Measurements from ENCODE around the gene TMEM9B.

The TMEM9B gene

GRCh38 chr11:8928981-8929615, 35.1 kb downstream of the TMEM9B start:
- DNase-seq = no peak

DNA sequence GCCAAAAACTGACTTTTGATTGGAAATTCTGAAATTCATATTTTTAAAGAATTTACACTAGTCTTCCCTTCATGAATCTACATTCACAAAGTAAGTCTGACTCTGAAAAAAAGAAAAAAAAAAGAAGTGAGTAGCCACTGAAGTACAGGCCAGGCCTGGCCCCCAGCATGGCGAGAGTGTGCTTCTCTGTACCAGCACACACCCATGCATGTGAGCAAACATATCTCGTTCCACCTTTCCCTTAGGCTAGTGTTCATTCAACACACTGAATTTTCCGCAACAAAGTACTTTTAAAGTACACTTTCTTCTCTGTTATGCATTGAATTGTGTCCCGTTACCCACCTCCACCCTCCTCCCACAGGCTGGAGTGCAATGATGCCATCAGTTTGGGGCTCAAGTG, 36.0 kb downstream of the TMEM9B start:
- no peak for DNase-seq

DNA sequence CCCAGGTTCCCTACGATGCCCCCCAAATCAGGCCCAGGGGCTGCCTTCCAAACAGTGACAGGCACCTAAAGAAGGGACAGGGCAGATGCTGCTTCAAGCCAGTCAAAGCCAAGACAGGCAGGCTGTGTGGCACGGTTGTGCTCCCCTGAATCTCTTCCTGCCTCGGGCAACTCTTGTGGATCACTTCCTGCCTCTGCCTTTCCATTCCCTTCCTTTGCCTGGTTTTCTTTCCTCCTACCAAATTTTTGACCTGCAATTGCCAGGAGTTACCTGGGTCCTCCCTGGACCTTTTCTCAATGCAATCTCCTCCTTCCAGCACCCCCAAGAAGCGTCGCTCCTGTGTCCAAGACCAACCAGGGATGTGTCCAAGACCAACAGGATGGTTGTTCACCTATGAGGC, 37.0 kb downstream of the TMEM9B start:
- DNase-seq = no peak

DNA sequence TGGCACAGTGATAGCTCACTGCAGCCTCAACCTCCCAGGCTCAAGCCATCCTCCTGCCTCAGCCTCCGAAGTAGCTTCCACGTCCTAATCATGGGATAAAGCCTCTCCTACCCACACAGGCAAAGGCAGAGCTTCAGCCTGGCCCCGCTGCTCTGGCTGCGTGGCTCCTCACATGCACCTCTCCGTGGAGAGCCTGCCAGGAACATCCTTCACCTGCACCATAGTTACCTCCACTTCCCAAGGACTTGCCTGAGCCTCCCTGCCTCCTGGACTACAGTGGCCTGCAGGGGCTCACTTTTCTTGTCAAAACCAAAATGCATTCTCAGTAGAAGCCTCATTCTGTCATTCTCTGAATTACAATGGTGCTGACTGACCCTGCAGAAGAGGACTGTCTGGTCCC, 38.0 kb downstream of the TMEM9B start:
- no peak for DNase-seq

DNA sequence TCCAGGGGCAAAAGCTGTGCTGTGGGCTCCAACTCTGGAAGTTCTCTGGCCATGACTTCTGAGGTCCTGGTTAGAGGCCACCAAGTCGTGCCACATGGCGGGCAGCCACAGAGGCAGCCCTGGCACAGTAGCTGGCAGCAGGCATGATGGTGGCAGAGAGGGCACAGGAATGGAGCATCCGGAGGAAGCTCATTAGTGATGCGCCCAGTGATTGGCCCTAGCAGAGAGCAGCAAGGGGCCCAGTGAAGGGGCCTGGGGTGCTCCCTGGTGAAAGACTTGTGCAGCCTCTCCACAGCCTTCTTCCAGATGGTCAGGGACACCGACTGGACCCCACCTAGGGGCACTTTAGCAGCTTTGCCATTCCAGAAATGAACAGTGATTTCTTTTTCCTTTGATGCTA, 38.5 kb downstream of the TMEM9B start:
- no peak for DNase-seq

DNA sequence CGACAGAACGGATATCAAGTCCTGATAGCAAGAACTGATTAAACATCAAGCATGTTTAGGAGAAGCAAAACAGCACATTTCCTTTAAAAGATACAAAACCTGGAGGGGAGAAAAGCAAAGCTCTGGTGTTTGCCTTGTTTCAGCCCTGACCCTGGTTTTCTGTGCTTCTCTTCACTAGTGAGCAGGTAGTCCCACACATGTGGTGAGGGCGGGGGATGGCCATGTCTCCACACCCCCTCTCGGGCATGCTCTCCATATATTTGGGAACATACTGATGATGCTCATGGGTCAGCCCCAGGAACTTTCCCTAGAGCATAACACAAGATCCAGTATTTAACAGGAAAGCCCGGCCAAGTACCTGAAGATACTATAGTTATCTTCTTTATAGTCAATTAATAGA, 41.6 kb downstream of the TMEM9B start:
- DNase-seq = no peak

- DNase-seq = no peak
Observed at GRCh38 chr11:8917157-8917825, 47.0 kb downstream of the TMEM9B start.

DNA sequence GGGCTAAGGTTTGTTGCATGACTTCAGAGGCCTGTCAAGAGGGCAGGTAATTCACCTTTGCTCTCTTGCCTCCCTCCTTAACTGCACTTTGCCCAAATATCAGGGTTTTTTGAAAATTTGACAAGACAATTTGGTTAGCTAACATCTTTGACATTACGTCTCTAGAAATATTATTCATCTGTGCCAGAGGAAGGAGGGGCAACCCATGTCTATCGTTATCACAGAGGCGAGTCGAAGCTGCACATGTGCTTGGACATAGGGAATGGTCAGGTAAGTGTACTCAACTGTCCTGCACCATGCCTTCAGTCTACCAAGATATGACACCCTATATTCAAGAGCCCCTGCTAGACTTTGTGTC, 49.6 kb downstream of the TMEM9B start:
- no peak for DNase-seq

DNA sequence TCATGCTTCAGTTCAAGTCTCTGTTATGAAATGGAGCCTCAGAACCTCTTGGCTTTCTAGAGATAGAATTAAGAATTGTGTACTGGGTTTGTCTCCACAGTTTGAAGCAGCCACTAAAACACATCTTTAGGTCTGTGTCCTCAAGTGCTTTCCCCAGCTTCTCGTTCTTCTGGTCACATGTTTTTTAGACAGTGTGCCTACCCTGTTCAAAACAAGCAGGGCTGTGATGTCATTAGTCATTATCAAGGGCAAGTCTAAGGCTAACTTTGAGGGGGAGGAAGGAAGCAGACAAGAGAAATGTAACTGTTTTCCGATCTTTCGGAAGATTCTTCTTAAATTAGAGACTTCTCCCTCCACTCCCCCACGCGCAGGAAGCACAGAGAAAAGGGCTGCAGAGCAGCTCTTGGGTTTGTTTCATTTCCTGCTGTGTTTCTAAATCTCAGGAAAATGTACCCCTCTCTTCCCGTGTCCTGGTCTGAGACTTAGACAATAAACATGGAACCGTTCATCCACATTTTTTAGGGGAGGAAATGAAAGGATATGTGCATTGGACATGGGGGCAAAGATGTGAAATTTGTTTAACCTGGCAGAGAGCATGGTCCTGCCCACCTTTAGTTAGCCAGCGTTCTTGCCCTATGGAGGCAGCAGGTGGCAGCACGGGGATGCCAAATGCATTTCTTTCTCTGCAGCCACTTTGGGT, 50.1 kb downstream of the TMEM9B start:
- DNase-seq = peak; percentile 15

DNA sequence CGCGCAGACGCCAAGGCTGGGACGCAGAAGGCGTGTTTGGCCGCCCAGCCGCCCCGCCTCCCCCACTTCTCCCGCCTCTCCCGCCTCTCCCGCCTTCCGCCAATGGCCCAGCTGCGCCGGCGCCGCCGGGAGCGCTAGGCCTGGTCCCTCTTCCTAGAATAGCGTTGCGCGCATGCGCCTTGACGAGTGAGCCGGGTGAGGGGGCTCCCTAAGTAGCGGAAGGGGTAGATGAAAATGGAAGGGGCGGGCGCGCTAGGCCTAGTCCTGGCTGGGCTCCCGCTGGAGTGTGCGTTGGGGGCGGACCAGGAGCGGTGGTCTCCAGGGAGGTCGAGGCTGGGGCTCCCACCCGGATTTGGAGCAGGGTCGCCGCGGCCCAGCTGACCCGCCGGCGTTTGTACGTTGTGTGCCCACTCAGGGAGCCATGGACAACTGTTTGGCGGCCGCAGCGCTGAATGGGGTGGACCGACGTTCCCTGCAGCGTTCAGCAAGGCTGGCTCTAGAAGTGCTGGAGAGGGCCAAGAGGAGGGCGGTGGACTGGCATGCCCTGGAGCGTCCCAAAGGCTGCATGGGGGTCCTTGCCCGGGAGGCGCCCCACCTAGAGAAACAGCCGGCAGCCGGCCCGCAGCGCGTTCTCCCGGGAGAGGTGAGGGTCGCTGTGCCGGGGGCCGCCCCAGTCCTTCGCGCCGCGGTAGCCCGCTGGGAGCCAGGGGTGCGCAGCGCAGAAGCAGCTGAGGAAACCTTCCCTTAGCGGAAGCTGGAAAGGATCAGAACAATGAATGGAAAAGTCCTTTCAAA, 53.0 kb downstream of the TMEM9B start, which contains the start of gene AKIP1:
Gene AKIP1 (plus strand): TSS at position 161 of the 795 bp plus-strand sequence. CDS start 261 bp downstream, at position 422.
- DNase-seq = peak; percentile 93

DNA sequence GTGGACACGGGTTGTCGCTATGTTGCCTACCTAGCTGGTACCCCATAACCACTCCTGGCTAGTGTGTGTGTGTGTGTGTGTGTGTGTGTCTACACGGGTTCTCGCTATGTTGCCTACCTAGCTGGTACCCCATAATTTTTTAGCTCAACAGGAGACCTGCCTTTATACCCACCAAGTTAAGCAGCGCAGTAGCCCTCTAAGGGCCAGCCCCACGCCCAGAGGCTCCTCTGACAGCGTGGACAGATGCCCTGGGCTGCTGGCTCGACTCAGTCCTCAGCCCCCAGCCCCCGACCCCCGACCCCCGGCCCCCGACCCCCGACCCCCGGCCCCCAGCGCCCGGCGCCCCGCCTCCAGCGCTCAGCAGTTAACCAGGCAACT, 53.6 kb downstream of the TMEM9B start:
- DNase-seq = no peak

GRCh38 chr11:8908099-8908498, 56.1 kb downstream of the TMEM9B start:
- no peak for DNase-seq

GRCh38 chr11:8907116-8907515, 57.1 kb downstream of the TMEM9B start:
- no peak for DNase-seq

DNA sequence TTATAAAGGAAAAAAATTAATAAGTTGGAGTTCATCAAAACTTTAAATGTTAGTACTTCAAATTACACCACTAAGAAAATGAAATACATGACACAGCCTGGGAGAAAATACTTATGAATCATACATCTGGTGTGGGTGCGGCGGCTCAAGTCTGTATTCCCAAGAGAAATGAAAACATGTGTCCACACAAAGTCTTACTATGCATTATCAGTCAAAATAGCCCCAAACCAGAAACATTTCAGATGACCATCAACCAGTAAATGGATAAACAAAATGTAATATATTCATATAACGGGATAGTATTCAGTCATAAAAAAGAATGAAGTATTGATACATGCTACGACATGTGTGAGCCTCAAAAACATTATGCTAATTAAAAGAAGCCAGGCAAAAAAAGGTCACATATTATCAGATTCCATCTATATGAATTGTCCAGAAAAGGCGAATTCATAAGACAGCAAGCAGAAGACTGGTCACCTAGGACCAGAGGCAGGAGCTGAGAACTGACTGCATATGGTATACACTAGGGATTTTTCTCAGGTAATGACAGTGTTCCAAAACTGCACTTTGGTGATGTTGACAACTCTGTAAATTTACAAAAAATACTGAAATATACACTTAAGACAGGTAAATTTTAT, 58.6 kb downstream of the TMEM9B start:
- DNase-seq = no peak

GRCh38 chr11:8899119-8899753, 65.0 kb downstream of the TMEM9B start:
- DNase-seq = no peak

Data from NCI-H2029 (cell line).